Upper lobe of left lung (tissue), 6 donors: ENCODE measurements around the gene TRIP10. TPM values are rescaled to one million over a fixed set of nuclear protein-coding genes. Genes with fewer than 3 reads are reported as not detected.

Source experiments
- ATAC-seq, 2 donors: fragments of 200-7000 bp; cut with Tn5 transposase; one replicate each; pipeline ENCODE4 v1.9.1; 2022; ENCODE audit warnings: mild to moderate bottlenecking in 2 of 2, moderate library complexity in 2 of 2; ENCODE audit not compliant: low FRiP score in 2 of 2
- DNase-seq, 2 donors: peaks; one replicate each; pipeline ENCODE4 v3.0.0-alpha.2; 2019 to 2020
- H3K27ac ChIP-seq, 4 donors: fragments of 200-600 bp; sonication (generic); one replicate each; pipeline ENCODE4 v1.5.1; 2016 to 2019
- H3K27me3 ChIP-seq, 4 donors: fragments of 200-600 bp; sonication (generic); one replicate each; pipeline ENCODE4 v1.5.1; 2017 to 2019
- H3K36me3 ChIP-seq, 4 donors: fragments of 200-600 bp; sonication (generic); one replicate each; pipeline ENCODE4 v1.5.1; 2016 to 2019
- H3K4me1 ChIP-seq, 4 donors: fragments of 200-600 bp; sonication (generic); one replicate each; pipeline ENCODE4 v1.5.1; 2018 to 2019
- H3K4me3 ChIP-seq, 4 donors: fragments of 200-600 bp; sonication (generic); one replicate each; pipeline ENCODE4 v1.5.1; 2017 to 2019; ENCODE audit warnings: mild to moderate bottlenecking in 2 of 4, moderate library complexity in 1 of 4
- H3K9me3 ChIP-seq, 4 donors: fragments of 200-600 bp; sonication (generic); one replicate each; pipeline ENCODE4 v1.5.1; 2018 to 2019
- EP300 ChIP-seq, 4 donors: sonication (generic); formaldehyde crosslinking; IDR thresholded peaks; one replicate each; pipeline ENCODE4 v1.5.1; 2017; ENCODE audit warnings: antibody characterized with exemption in 4 of 4, control low read depth in 2 of 4
- POLR2A ChIP-seq, 4 donors: fragments of 450-650 bp; IDR thresholded peaks; one replicate each; pipeline ENCODE4 v1.5.1; 2016 to 2017; ENCODE audit warnings: antibody characterized with exemption in 4 of 4, mild to moderate bottlenecking in 2 of 4
- POLR2AphosphoS5 ChIP-seq, 2 donors: sonication (generic); formaldehyde crosslinking; IDR thresholded peaks; one replicate each; pipeline ENCODE4 v1.5.1; 2017; ENCODE audit warnings: antibody characterized with exemption in 2 of 2
- WGBS, 2 donors: methylation state at CpG; one replicate each; pipeline ENCODE4 v1.1.5; 2017 to 2018; 5-methylcytosine and 5-hydroxymethylcytosine counted together
- total RNA-seq, 6 donors: library from RNA; depleted of rRNA in 4 of 6; stranded (reverse); fragments of >200 nt in 4 of 6; gene quantifications; one replicate each; pipeline versions ENCODE4 v1.1.0 to v1.2.1, GENCODE V29; 2016 to 2021
- TF ChIP-seq, protein P1 (sequence below), 6 experiments: fragments of 450-650 bp in 4 of 6; fragments of 200-600 bp in 2 of 6; sonication (generic) in 2 of 6; IDR thresholded peaks; one replicate each; pipeline ENCODE4 v1.5.1; 2016 to 2019; ENCODE audit warnings: antibody characterized with exemption in 6 of 6
- donor health status: DM: no; HTN: no; CAD: no; lungs with moderate emphysema.
- donor health status: DM: no; HTN: yes; CAD: no; lungs with severe emphysema.

The TRIP10 gene
- total RNA-seq, 6 donors from 2014 or later = 59.6 to 423 (median 74.3) TPM

DNA sequence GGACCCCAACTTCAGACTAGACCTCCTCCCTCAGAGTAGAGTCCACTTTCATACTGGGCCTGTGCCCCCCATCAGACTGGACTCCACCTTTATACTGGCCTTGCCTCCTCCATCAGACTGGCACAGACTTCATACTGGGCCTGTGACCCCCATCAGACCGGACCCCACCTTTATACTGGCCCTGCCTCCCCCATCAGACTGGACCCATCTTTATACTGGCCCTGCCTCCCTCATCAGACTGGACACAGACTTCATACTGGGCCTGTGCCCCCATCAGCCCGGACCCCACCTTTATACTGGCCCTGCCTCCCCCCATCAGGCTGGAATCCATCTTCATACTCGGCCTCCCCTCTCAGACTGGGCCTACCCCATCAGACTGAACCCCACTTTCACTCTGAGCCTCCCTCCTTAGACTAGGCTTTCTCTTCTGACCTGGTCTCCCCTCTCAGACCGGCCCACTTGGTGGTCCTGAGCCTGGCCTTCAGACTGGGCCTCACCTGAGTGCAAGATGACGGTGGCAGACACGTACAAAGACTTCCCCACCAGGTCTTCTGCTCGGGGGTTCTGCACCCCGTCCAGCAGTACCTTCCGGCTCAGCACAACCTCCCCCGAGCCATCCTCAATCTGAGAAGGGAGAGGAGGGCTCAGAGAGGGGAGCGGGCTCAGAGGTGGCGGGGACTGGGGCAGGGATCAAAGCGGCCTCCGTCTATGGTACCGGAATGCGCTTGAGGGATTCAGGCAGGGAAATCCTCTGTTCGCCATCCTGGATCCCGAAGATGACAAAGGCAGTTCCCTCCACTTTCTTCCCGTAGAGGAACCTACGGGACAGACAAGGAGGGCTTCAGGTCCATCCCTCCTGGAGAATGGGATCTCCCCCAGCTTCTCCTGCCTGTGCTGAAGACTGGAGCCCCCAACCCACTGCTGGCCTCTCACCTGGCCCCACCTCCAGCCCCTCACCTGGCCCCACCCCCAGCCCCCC lies 26.5 kb upstream of the TRIP10 start:
- WGBS, 2 donors = 90 to 94% methylated on average over 20 of the region's 20 CpGs
- Histone ChIP-seq H3K36me3 (peaks cover 0 to 37% (median 12%) of the 10 kb centered on the region in 4 donors), H3K27me3 (no peaks in the 10 kb centered on the region), H3K9me3 (no peaks in the 10 kb centered on the region), H3K4me3 (no peak overlapping the region), H3K4me1 (no peaks in the 10 kb centered on the region), H3K27ac (no peak overlapping the region)
- DNase-seq (no peak), ATAC-seq (no peak)
- TF ChIP-seq POLR2A (IDR thresholded peaks at IDR 0.05) (no peak), POLR2AphosphoS5 (IDR thresholded peaks at IDR 0.05) (no peak), EP300 (IDR thresholded peaks at IDR 0.05) (no peak)
- TF ChIP-seq, protein P1, sequence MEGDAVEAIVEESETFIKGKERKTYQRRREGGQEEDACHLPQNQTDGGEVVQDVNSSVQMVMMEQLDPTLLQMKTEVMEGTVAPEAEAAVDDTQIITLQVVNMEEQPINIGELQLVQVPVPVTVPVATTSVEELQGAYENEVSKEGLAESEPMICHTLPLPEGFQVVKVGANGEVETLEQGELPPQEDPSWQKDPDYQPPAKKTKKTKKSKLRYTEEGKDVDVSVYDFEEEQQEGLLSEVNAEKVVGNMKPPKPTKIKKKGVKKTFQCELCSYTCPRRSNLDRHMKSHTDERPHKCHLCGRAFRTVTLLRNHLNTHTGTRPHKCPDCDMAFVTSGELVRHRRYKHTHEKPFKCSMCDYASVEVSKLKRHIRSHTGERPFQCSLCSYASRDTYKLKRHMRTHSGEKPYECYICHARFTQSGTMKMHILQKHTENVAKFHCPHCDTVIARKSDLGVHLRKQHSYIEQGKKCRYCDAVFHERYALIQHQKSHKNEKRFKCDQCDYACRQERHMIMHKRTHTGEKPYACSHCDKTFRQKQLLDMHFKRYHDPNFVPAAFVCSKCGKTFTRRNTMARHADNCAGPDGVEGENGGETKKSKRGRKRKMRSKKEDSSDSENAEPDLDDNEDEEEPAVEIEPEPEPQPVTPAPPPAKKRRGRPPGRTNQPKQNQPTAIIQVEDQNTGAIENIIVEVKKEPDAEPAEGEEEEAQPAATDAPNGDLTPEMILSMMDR (IDR thresholded peaks at IDR 0.05) = no peak

DNA sequence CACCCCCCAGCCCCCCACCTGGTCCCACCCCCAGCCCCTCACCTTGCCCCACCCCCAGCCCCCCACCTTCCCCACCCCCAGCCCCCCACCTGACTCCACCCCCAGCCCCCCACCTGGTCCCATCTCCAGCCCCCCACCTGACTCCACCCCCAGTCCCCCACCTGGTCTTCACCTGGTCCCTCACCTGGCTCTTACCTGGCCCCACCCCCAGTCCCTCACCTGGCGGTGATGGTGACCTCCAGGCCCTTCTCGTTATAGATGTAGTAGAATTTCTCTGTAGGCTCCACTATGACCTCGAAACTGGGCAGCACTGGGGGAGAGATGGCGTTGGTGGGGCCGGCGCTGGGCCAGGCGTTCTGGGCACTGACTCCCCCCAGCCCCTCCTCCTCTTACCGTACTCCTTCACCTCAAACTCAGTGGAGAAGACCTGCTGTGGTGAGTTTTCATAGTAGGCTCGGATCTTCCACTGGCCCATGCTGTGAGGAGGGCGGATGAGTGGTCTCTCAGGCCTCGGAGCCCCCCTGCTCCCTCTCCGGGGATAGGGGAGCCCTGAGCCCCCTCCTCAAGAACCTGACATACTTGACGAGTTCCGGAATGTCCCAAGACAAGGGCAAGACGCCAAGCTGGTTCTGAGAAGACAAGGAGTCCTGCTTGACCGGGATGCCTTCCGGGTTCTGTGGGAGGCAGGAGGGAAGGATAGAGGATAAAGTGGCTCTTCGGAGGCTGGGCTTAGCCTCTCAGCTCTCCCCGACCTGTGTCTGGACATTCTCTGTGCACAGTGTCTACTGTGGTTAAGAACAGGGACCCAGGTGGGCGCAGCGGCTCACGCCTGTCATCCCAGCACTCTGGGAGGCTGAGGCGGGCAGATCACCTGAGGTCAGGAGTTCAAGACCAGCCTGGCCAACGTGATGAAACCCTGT lies 25.4 kb upstream of the TRIP10 start:
- TF ChIP-seq, protein P1 (IDR thresholded peaks at IDR 0.05) = no peak
- TF ChIP-seq POLR2A (IDR thresholded peaks at IDR 0.05) = no peak
- no peak for TF ChIP-seq POLR2AphosphoS5 (IDR thresholded peaks at IDR 0.05)
- no peak for TF ChIP-seq EP300 (IDR thresholded peaks at IDR 0.05)
- H3K36me3 ChIP-seq = peaks cover 0 to 34% (median 12%) of the 10 kb centered on the region in 4 donors
- no peaks in the 10 kb centered on the region for H3K4me1 ChIP-seq
- H3K9me3 ChIP-seq = no peaks in the 10 kb centered on the region
- ATAC-seq (no peak), DNase-seq (peak in 1 of 2 donors; percentile 66)
- no peak overlapping the region for H3K4me3 ChIP-seq
- H3K27me3 ChIP-seq = no peaks in the 10 kb centered on the region
- WGBS, 2 donors = 61 to 63% methylated on average over 9 to 22 of the region's 24 CpGs
- H3K27ac ChIP-seq = no peak overlapping the region

- H3K36me3 ChIP-seq = peaks cover 0 to 31% (median 12%) of the 10 kb centered on the region in 4 donors
- no peak for DNase-seq
- WGBS, 2 donors = 89 to 91% methylated on average over 11 of the region's 11 CpGs
- H3K27ac ChIP-seq = no peak overlapping the region
- no peaks in the 10 kb centered on the region for H3K9me3 ChIP-seq
- H3K4me1 ChIP-seq = peaks cover 0 to under 1% (median 0%) of the 10 kb centered on the region in 4 donors
- no peak for TF ChIP-seq EP300 (IDR thresholded peaks at IDR 0.05)
- H3K27me3 ChIP-seq = no peaks in the 10 kb centered on the region
- no peak overlapping the region for H3K4me3 ChIP-seq
- no peak for ATAC-seq
Measured at GRCh38 chr19:6714749-6715555, 24.5 kb upstream of the TRIP10 start.

- TF ChIP-seq EP300 (IDR thresholded peaks at IDR 0.05) = no peak
- no peak for TF ChIP-seq POLR2A (IDR thresholded peaks at IDR 0.05)
- TF ChIP-seq POLR2AphosphoS5 (IDR thresholded peaks at IDR 0.05) = no peak
- TF ChIP-seq, protein P1 (IDR thresholded peaks at IDR 0.05) = no peak
- Histone ChIP-seq H3K27me3 (no peaks in the 10 kb centered on the region), H3K4me1 (peaks cover 7 to 15% (median 13%) of the 10 kb centered on the region in 4 donors), H3K9me3 (no peaks in the 10 kb centered on the region), H3K27ac (no peak overlapping the region), H3K4me3 (no peak overlapping the region), H3K36me3 (peaks cover 0 to 24% (median 6%) of the 10 kb centered on the region in 4 donors)
- ATAC-seq = no peak
- WGBS, 2 donors = 59 to 72% methylated on average over 6 of the region's 6 CpGs
- no peak for DNase-seq
Measured at GRCh38 chr19:6716610-6716970, 22.9 kb upstream of the TRIP10 start.
